ENCODE data around the gene NOVA2. TPM values are rescaled to one million over a fixed set of nuclear protein-coding genes. Genes with fewer than 3 reads are reported as not detected.

Gene NOVA2
- total RNA-seq, 1 donor from 2014 or later = 3.7 TPM

GRCh38 chr19:45940515-45940805 is 33.2 kb downstream of the NOVA2 start:
- ATAC-seq (ENCODE audit: poor library complexity) = no peak
- no peak for DNase-seq
- intact Hi-C loops (cut with DNase I) = no loop called here

GRCh38 chr19:45939792-45940514 is 33.7 kb downstream of the NOVA2 start:
- DNase-seq (no peak), ATAC-seq (ENCODE audit: poor library complexity) (no peak)
- intact Hi-C loops (cut with DNase I) = no loop called here

- intact Hi-C loops (cut with DNase I) = no loop called here
- ATAC-seq (ENCODE audit: poor library complexity) = no peak
Observed at GRCh38 chr19:45938733-45939319, 34.8 kb downstream of the NOVA2 start.

GRCh38 chr19:45935267-45935666 is 38.4 kb downstream of the NOVA2 start:
- no peak for DNase-seq
- ATAC-seq (ENCODE audit: poor library complexity) = no peak
- intact Hi-C loops (cut with DNase I) = no loop called here

More at GRCh38 chr19:45938733-45939319, 34.8 kb downstream of the NOVA2 start:
- DNase-seq = no peak

GRCh38 chr19:45934551-45935230 is 39.0 kb downstream of the NOVA2 start:
- intact Hi-C loops (cut with DNase I) = no loop called here
- no peak for ATAC-seq (ENCODE audit: poor library complexity)
- no peak for DNase-seq

- DNase-seq (no peak), ATAC-seq (ENCODE audit: poor library complexity) (no peak)
- intact Hi-C loops (cut with DNase I) = no loop called here
Observed at GRCh38 chr19:45933759-45934158, 39.9 kb downstream of the NOVA2 start.

- intact Hi-C loops (cut with DNase I) = no loop called here
- no peak for DNase-seq
Observed at GRCh38 chr19:45931055-45931454, 42.6 kb downstream of the NOVA2 start.

GRCh38 chr19:45929247-45929646 is 44.4 kb downstream of the NOVA2 start:
- DNase-seq (no peak), ATAC-seq (ENCODE audit: poor library complexity) (no peak)
- intact Hi-C loops (cut with DNase I) = no loop called here

More at GRCh38 chr19:45931055-45931454, 42.6 kb downstream of the NOVA2 start:
- ATAC-seq (ENCODE audit: poor library complexity) = no peak

- DNase-seq = peak; percentile 93
- peak; percentile 96 for ATAC-seq (ENCODE audit: poor library complexity)
- intact Hi-C loops (cut with DNase I) = no loop called here
Observed at GRCh38 chr19:45927565-45928261, 46.0 kb downstream of the NOVA2 start.

GRCh38 chr19:45924891-45925447 is 48.7 kb downstream of the NOVA2 start:
- no peak for DNase-seq
- no peak for ATAC-seq (ENCODE audit: poor library complexity)
- intact Hi-C loops (cut with DNase I) = loop anchor here (2.0 kb wide), 1 partner anchor 24 kb away; no protein-coding TSS in a partner anchor

GRCh38 chr19:45922281-45922680 is 51.4 kb downstream of the NOVA2 start:
- ATAC-seq (ENCODE audit: poor library complexity) (no peak), DNase-seq (no peak)
- intact Hi-C loops (cut with DNase I) = no loop called here

GRCh38 chr19:45920458-45920857 is 53.2 kb downstream of the NOVA2 start:
- intact Hi-C loops (cut with DNase I) = no loop called here
- no peak for DNase-seq

GRCh38 chr19:45919678-45920077 is 54.0 kb downstream of the NOVA2 start:
- intact Hi-C loops (cut with DNase I) = no loop called here
- DNase-seq = no peak
- ATAC-seq (ENCODE audit: poor library complexity) = no peak

More at GRCh38 chr19:45920458-45920857, 53.2 kb downstream of the NOVA2 start:
- no peak for ATAC-seq (ENCODE audit: poor library complexity)

- ATAC-seq (ENCODE audit: poor library complexity) = no peak
- intact Hi-C loops (cut with DNase I) = no loop called here
Observed at GRCh38 chr19:45918721-45919120, 54.9 kb downstream of the NOVA2 start.

GRCh38 chr19:45917421-45918091 is 56.1 kb downstream of the NOVA2 start:
- DNase-seq = no peak
- intact Hi-C loops (cut with DNase I) = no loop called here
- ATAC-seq (ENCODE audit: poor library complexity) = no peak

More at GRCh38 chr19:45918721-45919120, 54.9 kb downstream of the NOVA2 start:
- no peak for DNase-seq

- no peak for ATAC-seq (ENCODE audit: poor library complexity)
- DNase-seq = no peak
- intact Hi-C loops (cut with DNase I) = no loop called here
Observed at GRCh38 chr19:45913874-45914830, 59.5 kb downstream of the NOVA2 start, which contains the start of gene NANOS2. NANOS2 (minus strand) TSS chr19:45914778; CDS start chr19:45914693, 85 bp downstream.

- ATAC-seq (ENCODE audit: poor library complexity) (no peak), DNase-seq (no peak)
- intact Hi-C loops (cut with DNase I) = no loop called here
Observed at GRCh38 chr19:45911291-45911690, 62.4 kb downstream of the NOVA2 start.

Data from Right ventricle myocardium superior (tissue), 1 donor.